SU-DHL-6 (cell line): ENCODE results near the gene HLA-G.

Source experiments
- CTCF ChIP-seq: fragments of 200-600 bp; sonication (generic); IDR thresholded peaks from one replicate; pipeline ENCODE4 v1.5.1; 2017; ENCODE audit warnings: antibody characterized with exemption, mild to moderate bottlenecking, low read length, moderate library complexity; ENCODE audit not compliant: insufficient read depth, poor library complexity, severe bottlenecking
- EZH2phosphoT487 ChIP-seq: fragments of 200-600 bp; sonication (generic), shearing (Covaris generic); conservative IDR thresholded peaks from 2 replicates; pipeline ENCODE4 v1.6.1; 2018; ENCODE audit warnings: mild to moderate bottlenecking, antibody characterized with exemption, low read length, moderate library complexity, mixed read lengths

DNA sequence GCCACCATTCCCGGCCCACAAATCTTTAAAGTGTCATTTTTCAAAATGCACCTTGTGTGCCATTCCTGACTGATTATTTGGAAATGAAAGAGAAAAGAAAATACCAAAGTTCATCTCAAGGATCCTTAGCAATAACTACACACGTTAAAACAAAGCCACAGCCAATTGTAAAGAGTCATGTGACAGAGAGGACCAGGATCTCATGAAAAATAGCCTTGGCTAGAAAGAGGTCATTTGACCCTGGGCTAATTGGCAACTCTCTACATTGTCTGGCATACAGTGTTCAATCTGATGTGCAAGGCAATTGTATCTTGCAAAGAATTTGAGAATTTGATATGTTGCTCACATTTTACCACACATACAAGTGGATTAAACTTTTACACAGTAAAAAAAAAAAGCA lies 31.6 kb upstream of the HLA-G start:
- TF ChIP-seq CTCF (no peak), EZH2phosphoT487 (no peak)
